ENCODE results near the gene ADAM33.
A peak's percentile ranks its signal among the peaks of the same experiment; 100 is the strongest.

Gene ADAM33

GRCh38 chr20:3706774-3707507 is 25.1 kb upstream of the ADAM33 start:
- Histone ChIP-seq H4K20me1 (ENCODE audit: insufficient read depth, low read length) (no peaks in the 10 kb centered on the region), H2AFZ (ENCODE audit: low read length) (no peak overlapping the region), H3K9me3 (replicated peaks; ENCODE audit: insufficient read depth, low read length) (no peaks in the 10 kb centered on the region), H3K9ac (ENCODE audit: low read length) (no peak overlapping the region), H3K79me2 (ENCODE audit: low read length) (no peaks in the 10 kb centered on the region), H3K27me3 (replicated peaks; ENCODE audit: insufficient read depth, low read length) (no peaks in the 10 kb centered on the region), H3K36me3 (replicated peaks; ENCODE audit: insufficient read depth, low read length) (no peaks in the 10 kb centered on the region), H3K9me2 (replicated peaks; ENCODE audit: insufficient read depth, low read length) (no peaks in the 10 kb centered on the region), H3K4me2 (ENCODE audit: low read depth, low read length) (peak overlapping the region; percentile 39; the same call in 1 of the 2 replicates), H3K4me3 (ENCODE audit: low read length) (no peak overlapping the region), H3F3A (ENCODE audit: insufficient read depth, low read length) (no peaks in the 10 kb centered on the region), H3K27ac (ENCODE audit: low read length) (no peak overlapping the region), H3K4me1 (ENCODE audit: low read length) (no peaks in the 10 kb centered on the region)
- no peak for DNase-seq
- TF ChIP-seq EZH2 (optimal IDR thresholded peaks at IDR 0.05; ENCODE audit: low read depth, low read length), result no peak
- TF ChIP-seq EZH2phosphoT487 (IDR thresholded peaks at IDR 0.05; ENCODE audit: low read length), result no peak
- TF ChIP-seq CTCF (IDR thresholded peaks at IDR 0.05; ENCODE audit: low read length), result no peak

GRCh38 chr20:3705970-3706739 is 24.3 kb upstream of the ADAM33 start:
- peak; percentile 53 for DNase-seq
- no peaks in the 10 kb centered on the region for H3K4me1 ChIP-seq (ENCODE audit: low read length)
- no peaks in the 10 kb centered on the region for H3K9me3 ChIP-seq (replicated peaks; ENCODE audit: insufficient read depth, low read length)

GRCh38 chr20:3705491-3705969 is 23.7 kb upstream of the ADAM33 start:
- H3K4me1 ChIP-seq (ENCODE audit: low read length), result no peaks in the 10 kb centered on the region
- no peaks in the 10 kb centered on the region for H4K20me1 ChIP-seq (ENCODE audit: insufficient read depth, low read length)

More at GRCh38 chr20:3705970-3706739, 24.3 kb upstream of the ADAM33 start:
- H3K27ac ChIP-seq (ENCODE audit: low read length), result no peak overlapping the region
- H3K36me3 ChIP-seq (replicated peaks; ENCODE audit: insufficient read depth, low read length), result no peaks in the 10 kb centered on the region
- H3K4me2 ChIP-seq (ENCODE audit: low read depth, low read length), result peak overlapping the region; percentile 39; the same call in 1 of the 2 replicates
- H3K27me3 ChIP-seq (replicated peaks; ENCODE audit: insufficient read depth, low read length), result no peaks in the 10 kb centered on the region
- no peak overlapping the region for H3K4me3 ChIP-seq (ENCODE audit: low read length)
- H3K79me2 ChIP-seq (ENCODE audit: low read length), result no peaks in the 10 kb centered on the region
- H4K20me1 ChIP-seq (ENCODE audit: insufficient read depth, low read length), result no peaks in the 10 kb centered on the region
- no peak overlapping the region for H3K9ac ChIP-seq (ENCODE audit: low read length)
- H2AFZ ChIP-seq (ENCODE audit: low read length), result no peak overlapping the region
- no peaks in the 10 kb centered on the region for H3F3A ChIP-seq (ENCODE audit: insufficient read depth, low read length)
- H3K9me2 ChIP-seq (replicated peaks; ENCODE audit: insufficient read depth, low read length), result no peaks in the 10 kb centered on the region
- TF ChIP-seq EZH2 (optimal IDR thresholded peaks at IDR 0.05; ENCODE audit: low read depth, low read length) (no peak), EZH2phosphoT487 (IDR thresholded peaks at IDR 0.05; ENCODE audit: low read length) (no peak), CTCF (IDR thresholded peaks at IDR 0.05; ENCODE audit: low read length) (no peak)

More at GRCh38 chr20:3705491-3705969, 23.7 kb upstream of the ADAM33 start:
- Histone ChIP-seq H3K9me2 (replicated peaks; ENCODE audit: insufficient read depth, low read length) (no peaks in the 10 kb centered on the region), H3K4me2 (ENCODE audit: low read depth, low read length) (no peak overlapping the region), H3K79me2 (ENCODE audit: low read length) (no peaks in the 10 kb centered on the region), H3K27ac (ENCODE audit: low read length) (no peak overlapping the region), H3K4me3 (ENCODE audit: low read length) (no peak overlapping the region), H3F3A (ENCODE audit: insufficient read depth, low read length) (no peaks in the 10 kb centered on the region), H3K36me3 (replicated peaks; ENCODE audit: insufficient read depth, low read length) (no peaks in the 10 kb centered on the region), H3K9me3 (replicated peaks; ENCODE audit: insufficient read depth, low read length) (no peaks in the 10 kb centered on the region), H2AFZ (ENCODE audit: low read length) (no peak overlapping the region), H3K27me3 (replicated peaks; ENCODE audit: insufficient read depth, low read length) (0 out of 2 replicates have a peak, but pooled peaks cover 3% of the 10 kb centered on the region), H3K9ac (ENCODE audit: low read length) (no peak overlapping the region)
- no peak for DNase-seq
- TF ChIP-seq EZH2phosphoT487 (IDR thresholded peaks at IDR 0.05; ENCODE audit: low read length) (no peak), EZH2 (optimal IDR thresholded peaks at IDR 0.05; ENCODE audit: low read depth, low read length) (no peak), CTCF (IDR thresholded peaks at IDR 0.05; ENCODE audit: low read length) (no peak)
